Neutrophil (primary cell): Measurements from ENCODE around the gene PEAK1.

Source experiments
- H3K27ac ChIP-seq: fragments of 200-600 bp; sonication (generic); 2 replicates; pipeline ENCODE4 v1.5.1; 2016; ENCODE audit warnings: mild to moderate bottlenecking, moderate library complexity
- H3K27me3 ChIP-seq: fragments of 200-600 bp; sonication (generic); 2 replicates; pipeline ENCODE4 v1.6.0; 2016; ENCODE audit warnings: mild to moderate bottlenecking
- H3K36me3 ChIP-seq: fragments of 200-600 bp; sonication (generic); 2 replicates; pipeline ENCODE4 v1.5.1; 2017
- H3K4me1 ChIP-seq, 2 experiments: fragments of 200-600 bp in 1 of 2; sonication (generic) in 1 of 2; 1 replicate in 1 of 2; 2 replicates in 1 of 2; pipeline versions ENCODE4 v1.5.1 to v1.6.1; 2013 to 2016; ENCODE audit warnings: low read depth in 1 of 2, low read length in 1 of 2, mild to moderate bottlenecking in 1 of 2, moderate library complexity in 1 of 2; ENCODE audit not compliant: control insufficient read depth in 1 of 2, insufficient read depth in 1 of 2
- H3K4me3 ChIP-seq, 2 experiments: fragments of 200-600 bp in 1 of 2; sonication (generic) in 1 of 2; 1 replicate in 1 of 2; 2 replicates in 1 of 2; pipeline ENCODE4 v1.5.1; 2013 to 2016; ENCODE audit warnings: low read depth in 1 of 2, low read length in 1 of 2, mild to moderate bottlenecking in 1 of 2, moderate library complexity in 1 of 2
- H3K9me3 ChIP-seq: fragments of 200-600 bp; sonication (generic); 2 replicates; pipeline ENCODE4 v1.5.1; 2016
- TF ChIP-seq, protein P1 (sequence below): fragments of 200-600 bp; sonication (generic); IDR thresholded peaks from 2 replicates; pipeline ENCODE4 v1.5.1; 2016; ENCODE audit warnings: antibody characterized with exemption

The PEAK1 gene

DNA sequence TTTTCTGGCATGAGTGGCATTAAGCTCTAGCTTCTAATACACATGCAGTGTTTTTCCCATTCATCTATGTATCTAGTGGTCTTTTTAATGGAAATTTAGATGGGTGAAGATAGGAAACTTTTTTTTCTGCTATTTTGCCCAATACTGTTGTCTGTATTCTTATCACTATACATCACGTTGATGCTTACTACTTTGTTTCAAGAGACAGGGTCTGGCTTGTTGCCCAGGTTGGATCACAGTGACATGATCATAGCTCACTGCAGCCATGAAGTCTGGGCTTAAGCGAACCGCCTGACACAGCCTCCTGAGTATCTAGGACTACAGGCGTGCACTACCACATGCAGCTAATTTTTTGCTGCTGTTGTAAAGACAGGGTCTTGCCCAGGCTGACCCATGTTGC, 84.6 kb downstream of the PEAK1 start:
- no peaks in the 10 kb centered on the region for H3K27me3 ChIP-seq
- H3K4me1 ChIP-seq = no peaks in the 10 kb centered on the region
- no peaks in the 10 kb centered on the region for H3K9me3 ChIP-seq
- no peaks in the 10 kb centered on the region for H3K36me3 ChIP-seq
- no peak overlapping the region for H3K27ac ChIP-seq
- TF ChIP-seq, protein P1, sequence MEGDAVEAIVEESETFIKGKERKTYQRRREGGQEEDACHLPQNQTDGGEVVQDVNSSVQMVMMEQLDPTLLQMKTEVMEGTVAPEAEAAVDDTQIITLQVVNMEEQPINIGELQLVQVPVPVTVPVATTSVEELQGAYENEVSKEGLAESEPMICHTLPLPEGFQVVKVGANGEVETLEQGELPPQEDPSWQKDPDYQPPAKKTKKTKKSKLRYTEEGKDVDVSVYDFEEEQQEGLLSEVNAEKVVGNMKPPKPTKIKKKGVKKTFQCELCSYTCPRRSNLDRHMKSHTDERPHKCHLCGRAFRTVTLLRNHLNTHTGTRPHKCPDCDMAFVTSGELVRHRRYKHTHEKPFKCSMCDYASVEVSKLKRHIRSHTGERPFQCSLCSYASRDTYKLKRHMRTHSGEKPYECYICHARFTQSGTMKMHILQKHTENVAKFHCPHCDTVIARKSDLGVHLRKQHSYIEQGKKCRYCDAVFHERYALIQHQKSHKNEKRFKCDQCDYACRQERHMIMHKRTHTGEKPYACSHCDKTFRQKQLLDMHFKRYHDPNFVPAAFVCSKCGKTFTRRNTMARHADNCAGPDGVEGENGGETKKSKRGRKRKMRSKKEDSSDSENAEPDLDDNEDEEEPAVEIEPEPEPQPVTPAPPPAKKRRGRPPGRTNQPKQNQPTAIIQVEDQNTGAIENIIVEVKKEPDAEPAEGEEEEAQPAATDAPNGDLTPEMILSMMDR = no peak
- no peak overlapping the region for H3K4me3 ChIP-seq

DNA sequence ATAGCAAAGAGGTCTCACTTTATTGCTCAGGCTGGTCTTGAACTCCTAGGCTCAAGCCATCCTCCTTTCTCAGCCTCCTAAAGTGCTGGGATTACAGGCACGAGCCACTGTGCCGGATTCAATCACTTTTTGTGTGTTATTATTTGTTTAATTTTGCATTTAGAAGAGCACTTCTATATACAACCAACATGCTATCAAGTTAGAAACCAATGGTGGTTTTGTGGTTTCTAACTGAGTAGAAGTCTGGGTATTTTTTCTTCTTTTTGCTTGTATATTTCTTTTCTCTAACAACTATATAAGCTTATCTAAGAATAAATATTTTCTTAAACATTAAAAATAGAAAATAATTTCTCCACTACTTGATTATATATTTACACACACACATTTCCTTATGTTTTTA, 86.7 kb downstream of the PEAK1 start:
- H3K36me3 ChIP-seq = no peaks in the 10 kb centered on the region
- H3K27me3 ChIP-seq = no peaks in the 10 kb centered on the region
- H3K9me3 ChIP-seq = no peaks in the 10 kb centered on the region
- no peak overlapping the region for H3K27ac ChIP-seq
- no peak overlapping the region for H3K4me3 ChIP-seq
- no peaks in the 10 kb centered on the region for H3K4me1 ChIP-seq
- TF ChIP-seq, protein P1 = no peak

DNA sequence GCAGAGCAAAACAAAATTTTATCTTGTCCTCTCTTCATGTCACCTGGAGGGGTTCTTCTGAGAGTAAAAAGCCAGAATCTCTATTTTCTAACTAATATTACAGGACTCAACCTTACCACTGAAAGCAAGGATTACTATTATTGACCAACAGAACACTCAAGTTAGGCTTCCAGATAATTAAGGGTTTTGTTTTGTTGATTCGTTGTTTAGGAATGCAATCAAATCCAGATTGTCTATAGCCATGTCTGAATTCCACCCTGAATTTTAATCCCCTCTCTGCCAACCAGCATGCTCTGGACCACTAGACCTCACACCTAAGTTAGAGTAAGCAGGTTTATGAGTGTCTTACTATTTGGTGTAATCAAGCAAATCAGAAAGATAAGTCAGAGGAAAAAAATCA, 90.7 kb downstream of the PEAK1 start:
- Histone ChIP-seq H3K27ac (no peak overlapping the region), H3K27me3 (no peaks in the 10 kb centered on the region), H3K4me3 (no peak overlapping the region), H3K36me3 (no peaks in the 10 kb centered on the region), H3K4me1 (no peaks in the 10 kb centered on the region), H3K9me3 (no peaks in the 10 kb centered on the region)
- TF ChIP-seq, protein P1 = no peak

DNA sequence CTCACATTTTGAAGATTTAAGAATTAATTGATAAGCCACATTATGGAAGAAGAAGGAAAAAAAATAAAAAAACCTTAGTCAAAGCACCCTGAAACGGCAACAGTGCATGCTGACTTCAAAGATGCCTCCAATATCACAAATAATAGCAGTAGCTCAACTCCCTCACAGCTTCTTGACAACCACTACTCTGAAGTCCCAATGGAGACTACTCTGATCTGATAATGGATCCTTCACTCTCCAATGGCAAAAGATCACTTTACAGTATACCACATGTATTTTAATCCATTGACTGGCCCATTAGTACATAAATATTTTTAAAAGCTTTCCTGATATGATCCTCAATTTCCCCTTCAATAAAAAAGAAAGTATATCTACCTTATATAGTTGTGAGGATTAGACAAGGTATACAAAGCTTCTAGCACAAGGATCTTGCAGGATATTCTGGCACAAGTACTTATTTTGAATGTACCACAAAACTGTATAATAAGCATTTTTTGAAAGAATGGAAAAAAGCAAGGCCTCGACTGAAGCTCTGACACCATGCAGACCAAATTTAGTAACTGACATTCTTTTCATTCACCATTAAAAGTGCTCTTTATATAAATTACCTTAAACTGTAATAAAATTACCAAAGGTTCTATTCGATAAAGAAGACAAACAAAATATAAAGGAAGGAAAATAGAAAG, 91.9 kb downstream of the PEAK1 start:
- Histone ChIP-seq H3K27ac (no peak overlapping the region), H3K9me3 (no peaks in the 10 kb centered on the region), H3K4me1 (no peaks in the 10 kb centered on the region), H3K4me3 (no peak overlapping the region), H3K36me3 (no peaks in the 10 kb centered on the region), H3K27me3 (no peaks in the 10 kb centered on the region)
- TF ChIP-seq, protein P1 = no peak

DNA sequence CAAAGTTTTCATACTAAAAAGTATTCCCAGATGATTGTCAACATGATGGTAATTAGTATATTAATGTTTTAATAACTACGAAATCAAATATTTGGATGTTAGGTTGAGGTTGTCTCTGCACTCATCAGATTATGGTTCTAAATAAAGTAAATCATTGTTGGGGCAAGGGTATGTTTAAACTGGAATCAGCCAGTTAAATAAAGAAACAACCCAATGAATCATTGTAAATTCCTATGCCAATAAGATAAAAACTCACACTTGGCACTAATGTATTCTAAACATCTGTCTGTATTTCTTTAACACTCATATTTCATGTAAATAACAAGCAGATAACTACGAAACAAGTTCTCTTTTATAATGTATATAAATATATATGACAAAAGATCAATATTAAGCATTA, 92.7 kb downstream of the PEAK1 start:
- H3K4me1 ChIP-seq = no peaks in the 10 kb centered on the region
- TF ChIP-seq, protein P1 = no peak
- no peak overlapping the region for H3K27ac ChIP-seq
- H3K27me3 ChIP-seq = no peaks in the 10 kb centered on the region
- H3K4me3 ChIP-seq = no peak overlapping the region
- no peaks in the 10 kb centered on the region for H3K9me3 ChIP-seq
- H3K36me3 ChIP-seq = no peaks in the 10 kb centered on the region
